Sigmoid colon (tissue), 7 donors: ENCODE results near the gene FAM174B. TPM values are rescaled to one million over a fixed set of nuclear protein-coding genes. Genes with fewer than 3 reads are reported as not detected.

ENCODE experiments used
- DNase-seq: peaks from one replicate; pipeline ENCODE4 v3.0.0-alpha.2; 2019
- H3K27ac ChIP-seq, 4 donors: fragments of 200-600 bp; sonication (generic); one replicate each; pipeline ENCODE4 v1.5.1; 2016 to 2019; ENCODE audit warnings: mild to moderate bottlenecking in 1 of 4
- H3K27me3 ChIP-seq, 3 donors: fragments of 200-600 bp; sonication (generic); one replicate each; pipeline ENCODE4 v1.5.1; 2019; ENCODE audit warnings: mild to moderate bottlenecking in 1 of 3
- H3K36me3 ChIP-seq, 4 donors: fragments of 200-600 bp; sonication (generic); one replicate each; pipeline ENCODE4 v1.5.1; 2016 to 2019
- H3K4me1 ChIP-seq, 4 donors: fragments of 200-600 bp; sonication (generic); one replicate each; pipeline ENCODE4 v1.5.1; 2017 to 2019
- H3K4me3 ChIP-seq, 4 donors: fragments of 200-600 bp; sonication (generic); one replicate each; pipeline ENCODE4 v1.5.1; 2017 to 2019; ENCODE audit warnings: mild to moderate bottlenecking in 2 of 4, moderate library complexity in 1 of 4
- H3K9me3 ChIP-seq, 4 donors: fragments of 200-600 bp in 3 of 4; sonication (generic) in 3 of 4; one replicate each; pipeline versions ENCODE4 v1.5.1 to v1.6.1; 2013 to 2019
- EP300 ChIP-seq, 4 donors: sonication (generic); formaldehyde crosslinking; IDR thresholded peaks; one replicate each; pipeline ENCODE4 v1.6.1; 2017; ENCODE audit warnings: antibody characterized with exemption in 4 of 4
- POLR2A ChIP-seq, 2 donors: fragments of 450-650 bp; IDR thresholded peaks; one replicate each; pipeline ENCODE4 v1.6.1; 2016; ENCODE audit warnings: antibody characterized with exemption in 2 of 2, mild to moderate bottlenecking in 2 of 2, moderate library complexity in 2 of 2
- POLR2AphosphoS5 ChIP-seq, 4 donors: sonication (generic); formaldehyde crosslinking; IDR thresholded peaks; one replicate each; pipeline ENCODE4 v1.6.1; 2017; ENCODE audit warnings: antibody characterized with exemption in 4 of 4
- WGBS, 2 donors: extraction: QIAGEN DNeasy Blood & Tissue Kit; methylation state at CpG; one replicate each; pipeline ENCODE4 v1.1.7; 2013; 5-methylcytosine and 5-hydroxymethylcytosine counted together
- intact Hi-C: fragments of 100-400 bp; cut with DNase I; formaldehyde crosslinking; loops from one replicate; pipeline ENCODE4 v1.15.1; 2023
- polyA plus RNA-seq, 3 donors: library from polyadenylated mRNA; stranded (reverse); fragments of 200-250 nt; gene quantifications; one replicate each; pipeline ENCODE4 v1.2.3, GENCODE V29; 2013
- total RNA-seq, 4 donors: library from RNA; depleted of rRNA; stranded (reverse); fragments of >200 nt; gene quantifications; one replicate each; pipeline ENCODE4 v1.1.0, GENCODE V29; 2016
- TF ChIP-seq, protein P1 (sequence below), 4 experiments: fragments of 450-650 bp in 3 of 4; fragments of 200-600 bp in 1 of 4; IDR thresholded peaks; one replicate each; pipeline ENCODE4 v1.5.1; 2016 to 2019; ENCODE audit warnings: antibody characterized with exemption in 4 of 4, mild to moderate bottlenecking in 3 of 4, moderate library complexity in 2 of 4
- donor health status: healthy with polysubstance abuse.
- donor health status: Bipolar disorder and iron deficiency.
- donor health status: healthy.

Gene FAM174B
- total and polyA plus RNA-seq, 7 donors = 5.3 to 38.9 (median 8.1) TPM

- intact Hi-C loops = no loop called here
- Histone ChIP-seq H3K27ac (no peak overlapping the region), H3K9me3 (no peaks in the 10 kb centered on the region), H3K4me1 (peaks cover 0 to 17% (median 4%) of the 10 kb centered on the region in 4 donors), H3K4me3 (no peak overlapping the region), H3K36me3 (no peaks in the 10 kb centered on the region), H3K27me3 (no peaks in the 10 kb centered on the region)
- WGBS, 2 donors = 61 to 71% methylated on average over 8 of the region's 8 CpGs
- TF ChIP-seq POLR2A (IDR thresholded peaks at IDR 0.05) = no peak
- no peak for TF ChIP-seq POLR2AphosphoS5 (IDR thresholded peaks at IDR 0.05)
- no peak for TF ChIP-seq EP300 (IDR thresholded peaks at IDR 0.05)
- TF ChIP-seq, protein P1, sequence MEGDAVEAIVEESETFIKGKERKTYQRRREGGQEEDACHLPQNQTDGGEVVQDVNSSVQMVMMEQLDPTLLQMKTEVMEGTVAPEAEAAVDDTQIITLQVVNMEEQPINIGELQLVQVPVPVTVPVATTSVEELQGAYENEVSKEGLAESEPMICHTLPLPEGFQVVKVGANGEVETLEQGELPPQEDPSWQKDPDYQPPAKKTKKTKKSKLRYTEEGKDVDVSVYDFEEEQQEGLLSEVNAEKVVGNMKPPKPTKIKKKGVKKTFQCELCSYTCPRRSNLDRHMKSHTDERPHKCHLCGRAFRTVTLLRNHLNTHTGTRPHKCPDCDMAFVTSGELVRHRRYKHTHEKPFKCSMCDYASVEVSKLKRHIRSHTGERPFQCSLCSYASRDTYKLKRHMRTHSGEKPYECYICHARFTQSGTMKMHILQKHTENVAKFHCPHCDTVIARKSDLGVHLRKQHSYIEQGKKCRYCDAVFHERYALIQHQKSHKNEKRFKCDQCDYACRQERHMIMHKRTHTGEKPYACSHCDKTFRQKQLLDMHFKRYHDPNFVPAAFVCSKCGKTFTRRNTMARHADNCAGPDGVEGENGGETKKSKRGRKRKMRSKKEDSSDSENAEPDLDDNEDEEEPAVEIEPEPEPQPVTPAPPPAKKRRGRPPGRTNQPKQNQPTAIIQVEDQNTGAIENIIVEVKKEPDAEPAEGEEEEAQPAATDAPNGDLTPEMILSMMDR (IDR thresholded peaks at IDR 0.05) = no peak
- no peak for DNase-seq
Measured at GRCh38 chr15:92648190-92648875, 7.2 kb downstream of the FAM174B start.

- no peaks in the 10 kb centered on the region for H3K27me3 ChIP-seq
- no peaks in the 10 kb centered on the region for H3K9me3 ChIP-seq
- intact Hi-C loops = no loop called here
- DNase-seq = no peak
- H3K4me1 ChIP-seq = peaks cover 0 to 15% (median 4%) of the 10 kb centered on the region in 4 donors
- H3K36me3 ChIP-seq = no peaks in the 10 kb centered on the region
- no peak overlapping the region for H3K4me3 ChIP-seq
- no peak overlapping the region for H3K27ac ChIP-seq
- WGBS, 2 donors = 97 to 98% methylated on average over 1 of the region's 1 CpG
- no peak for TF ChIP-seq POLR2AphosphoS5 (IDR thresholded peaks at IDR 0.05)
- TF ChIP-seq, protein P1 (IDR thresholded peaks at IDR 0.05) = no peak
Measured at GRCh38 chr15:92647467-92648163, 8.0 kb downstream of the FAM174B start.

GRCh38 chr15:92646216-92646615 lies 9.4 kb downstream of the FAM174B start:
- 95 to 97% methylated on average over 2 of the region's 2 CpGs for WGBS, 2 donors
- H3K27ac ChIP-seq = no peak overlapping the region
- H3K36me3 ChIP-seq = no peaks in the 10 kb centered on the region
- H3K27me3 ChIP-seq = no peaks in the 10 kb centered on the region
- intact Hi-C loops = no loop called here
- TF ChIP-seq POLR2AphosphoS5 (IDR thresholded peaks at IDR 0.05) = no peak
- TF ChIP-seq POLR2A (IDR thresholded peaks at IDR 0.05) = no peak
- no peak for TF ChIP-seq EP300 (IDR thresholded peaks at IDR 0.05)
- TF ChIP-seq, protein P1 (IDR thresholded peaks at IDR 0.05) = no peak
- peaks cover 0 to 7% (median 0%) of the 10 kb centered on the region in 4 donors for H3K4me1 ChIP-seq
- no peak for DNase-seq
- no peak overlapping the region for H3K4me3 ChIP-seq
- H3K9me3 ChIP-seq = no peaks in the 10 kb centered on the region

DNA sequence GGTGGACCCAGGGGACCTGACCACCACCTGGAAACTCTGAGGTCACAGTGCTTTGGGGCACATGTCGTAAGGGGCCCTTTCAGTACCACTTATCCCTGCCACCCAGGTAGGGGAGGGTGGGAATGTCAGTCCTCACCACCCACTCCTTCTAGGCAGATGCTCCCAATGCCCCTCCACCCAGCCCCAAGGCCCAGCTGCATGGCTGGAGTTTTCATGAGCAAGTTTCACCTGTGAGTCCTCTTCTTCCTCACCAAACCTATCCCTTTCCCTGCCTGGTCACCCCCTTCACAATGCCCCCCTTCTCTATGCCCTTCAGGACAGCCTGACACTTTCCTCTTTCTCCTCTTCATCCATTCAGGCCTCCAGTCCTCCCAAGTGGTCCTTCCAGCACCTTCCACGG lies 9.8 kb downstream of the FAM174B start:
- 46 to 89% methylated on average over 2 of the region's 2 CpGs for WGBS, 2 donors
- intact Hi-C loops = no loop called here
- H3K9me3 ChIP-seq = no peaks in the 10 kb centered on the region
- H3K27me3 ChIP-seq = no peaks in the 10 kb centered on the region
- H3K36me3 ChIP-seq = no peaks in the 10 kb centered on the region
- TF ChIP-seq POLR2AphosphoS5 (IDR thresholded peaks at IDR 0.05) (no peak), EP300 (IDR thresholded peaks at IDR 0.05) (no peak), POLR2A (IDR thresholded peaks at IDR 0.05) (no peak)
- TF ChIP-seq, protein P1 (IDR thresholded peaks at IDR 0.05) = no peak
- DNase-seq = no peak
- peaks cover 0 to 7% (median 0%) of the 10 kb centered on the region in 4 donors for H3K4me1 ChIP-seq
- no peak overlapping the region for H3K27ac ChIP-seq
- H3K4me3 ChIP-seq = no peak overlapping the region
